Measurements from ENCODE around the gene NR2F2.

The NR2F2 gene

DNA sequence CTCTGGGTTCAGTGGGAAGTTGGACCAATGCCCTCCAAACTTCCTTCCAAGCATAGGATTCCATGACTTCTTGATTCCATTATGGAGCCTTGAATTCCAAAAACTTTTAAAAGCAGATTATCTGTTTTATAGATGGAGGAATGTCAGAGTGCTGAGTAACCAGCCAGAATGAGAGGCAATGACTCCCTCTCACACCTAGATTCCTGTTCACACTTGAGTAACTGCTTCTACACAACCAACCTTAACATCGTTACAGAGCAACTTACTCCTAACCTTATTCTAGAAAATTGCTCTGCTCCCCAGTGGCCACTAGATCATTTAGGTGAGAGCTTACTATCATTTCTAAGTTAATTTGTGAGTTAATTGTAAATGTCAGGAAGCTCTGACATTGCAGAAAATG, 24.2 kb upstream of the NR2F2 start:
- POLR2A ChIA-PET: no interaction called here
- DNase-seq (ENCODE audit: extremely low spot score): no peak
- CTCF ChIA-PET: no interaction called here
- TF ChIP-seq, protein P1, sequence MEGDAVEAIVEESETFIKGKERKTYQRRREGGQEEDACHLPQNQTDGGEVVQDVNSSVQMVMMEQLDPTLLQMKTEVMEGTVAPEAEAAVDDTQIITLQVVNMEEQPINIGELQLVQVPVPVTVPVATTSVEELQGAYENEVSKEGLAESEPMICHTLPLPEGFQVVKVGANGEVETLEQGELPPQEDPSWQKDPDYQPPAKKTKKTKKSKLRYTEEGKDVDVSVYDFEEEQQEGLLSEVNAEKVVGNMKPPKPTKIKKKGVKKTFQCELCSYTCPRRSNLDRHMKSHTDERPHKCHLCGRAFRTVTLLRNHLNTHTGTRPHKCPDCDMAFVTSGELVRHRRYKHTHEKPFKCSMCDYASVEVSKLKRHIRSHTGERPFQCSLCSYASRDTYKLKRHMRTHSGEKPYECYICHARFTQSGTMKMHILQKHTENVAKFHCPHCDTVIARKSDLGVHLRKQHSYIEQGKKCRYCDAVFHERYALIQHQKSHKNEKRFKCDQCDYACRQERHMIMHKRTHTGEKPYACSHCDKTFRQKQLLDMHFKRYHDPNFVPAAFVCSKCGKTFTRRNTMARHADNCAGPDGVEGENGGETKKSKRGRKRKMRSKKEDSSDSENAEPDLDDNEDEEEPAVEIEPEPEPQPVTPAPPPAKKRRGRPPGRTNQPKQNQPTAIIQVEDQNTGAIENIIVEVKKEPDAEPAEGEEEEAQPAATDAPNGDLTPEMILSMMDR (IDR thresholded peaks at IDR 0.05; ENCODE audit: control extremely low read depth, extremely low read depth, low read depth, missing control alignments): no peak

DNA sequence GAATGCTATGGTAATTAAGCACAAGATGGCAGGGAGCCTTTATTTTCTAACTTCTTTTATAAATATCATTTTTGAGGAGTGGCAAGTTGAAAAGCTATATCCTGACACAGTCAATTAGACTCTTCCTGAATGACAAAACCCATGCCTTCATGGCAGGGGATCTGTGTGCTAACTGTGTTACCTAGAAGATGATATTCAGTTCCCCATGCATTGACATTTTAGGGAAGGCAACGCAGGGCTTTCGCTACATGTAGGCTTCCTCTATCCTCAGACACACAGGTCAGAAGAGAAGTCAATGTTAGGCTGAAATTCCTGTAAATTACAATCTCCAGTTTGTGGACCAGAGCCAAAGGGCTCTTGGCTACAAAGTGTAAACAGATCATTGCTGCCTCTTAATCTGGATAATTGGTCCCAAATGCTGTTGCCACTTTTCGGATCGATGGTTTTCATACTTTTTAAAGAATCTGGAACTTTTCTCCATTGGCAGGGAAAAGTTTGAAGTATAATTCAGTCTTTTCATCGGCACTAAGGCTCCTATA, 22.6 kb upstream of the NR2F2 start:
- TF ChIP-seq, protein P1 (IDR thresholded peaks at IDR 0.05; ENCODE audit: control extremely low read depth, extremely low read depth, low read depth, missing control alignments): no peak
- POLR2A ChIA-PET: no interaction called here
- DNase-seq (ENCODE audit: extremely low spot score): no peak
- CTCF ChIA-PET: no interaction called here

DNA sequence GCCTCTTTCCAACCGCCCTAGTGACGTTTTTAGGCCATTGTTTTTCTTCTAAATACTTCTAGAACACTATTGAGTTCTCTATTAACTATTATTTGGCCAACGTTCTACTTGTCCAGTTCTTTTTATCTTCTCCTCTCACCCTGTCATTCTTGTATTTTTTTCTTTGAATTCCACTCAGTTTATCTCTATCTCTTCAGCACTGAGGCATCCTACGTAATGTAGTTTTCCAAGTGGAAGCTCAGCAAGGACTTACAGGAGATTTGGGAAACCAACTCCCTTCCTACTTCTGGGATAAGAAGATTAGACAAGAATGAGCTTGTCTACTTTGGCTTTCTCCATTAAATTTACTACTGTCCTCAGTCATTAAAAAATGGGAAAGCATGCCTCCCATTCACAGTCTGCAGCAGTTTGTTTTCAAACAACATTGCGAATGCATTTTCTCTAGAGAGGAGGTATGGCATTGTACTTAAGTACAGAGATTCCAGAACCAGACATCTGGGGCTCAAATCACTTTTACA, 21.3 kb upstream of the NR2F2 start:
- CTCF ChIA-PET: no interaction called here
- POLR2A ChIA-PET: no interaction called here
- no peak for DNase-seq (ENCODE audit: extremely low spot score)
- TF ChIP-seq, protein P1 (IDR thresholded peaks at IDR 0.05; ENCODE audit: control extremely low read depth, extremely low read depth, low read depth, missing control alignments): no peak

DNA sequence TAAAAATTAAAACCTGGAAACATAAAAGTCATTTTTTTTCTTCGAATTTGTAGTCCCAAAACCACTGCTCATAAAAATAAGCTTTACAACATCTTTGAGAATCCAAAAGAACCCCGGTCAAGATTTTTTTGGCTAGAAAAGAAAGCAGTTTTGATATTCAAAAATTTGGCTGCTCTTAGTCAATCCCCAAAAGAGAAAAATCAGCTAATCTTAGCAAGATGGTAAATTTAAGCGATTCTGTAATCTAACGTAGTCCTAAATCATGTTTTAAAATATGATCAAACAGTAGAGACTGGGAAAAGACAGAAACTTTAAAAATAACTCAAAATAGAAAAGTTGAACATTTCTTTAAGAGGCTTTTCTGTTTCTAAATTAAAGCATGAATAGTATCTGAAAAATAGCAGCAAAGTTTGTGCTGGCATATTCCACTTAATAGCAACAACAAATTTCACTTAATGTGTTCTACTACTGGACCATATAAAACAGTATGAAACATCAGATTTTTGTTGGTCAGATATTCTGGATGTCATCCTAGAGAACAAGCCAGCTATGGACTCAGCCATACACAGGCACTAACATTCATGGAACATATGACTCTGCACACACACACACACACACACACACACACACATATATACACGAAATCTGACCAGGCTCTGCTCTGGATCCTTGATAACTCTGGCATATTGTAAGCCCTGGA, 19.1 kb upstream of the NR2F2 start:
- POLR2A ChIA-PET: no interaction called here
- TF ChIP-seq, protein P1 (IDR thresholded peaks at IDR 0.05; ENCODE audit: control extremely low read depth, extremely low read depth, low read depth, missing control alignments): no peak
- no peak for DNase-seq (ENCODE audit: extremely low spot score)
- CTCF ChIA-PET: no interaction called here

DNA sequence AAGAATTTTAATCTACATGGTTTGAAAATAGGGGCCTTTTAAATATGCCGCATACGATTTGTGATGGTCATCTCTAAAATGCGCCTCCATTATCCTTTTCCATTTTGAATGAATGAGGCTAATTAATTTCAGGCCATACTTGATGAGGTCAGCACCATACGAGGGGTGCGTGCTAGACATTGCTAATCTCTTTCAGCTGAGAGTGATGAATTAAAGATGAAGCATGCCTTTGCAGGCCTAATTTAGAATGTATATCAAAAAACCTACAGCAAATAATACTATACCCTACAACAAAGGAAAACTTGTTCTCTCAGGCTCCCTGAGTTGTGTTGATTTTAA, 18.6 kb upstream of the NR2F2 start:
- CTCF ChIA-PET: no interaction called here
- POLR2A ChIA-PET: no interaction called here
- no peak for DNase-seq (ENCODE audit: extremely low spot score)
- TF ChIP-seq, protein P1 (IDR thresholded peaks at IDR 0.05; ENCODE audit: control extremely low read depth, extremely low read depth, low read depth, missing control alignments): no peak

DNA sequence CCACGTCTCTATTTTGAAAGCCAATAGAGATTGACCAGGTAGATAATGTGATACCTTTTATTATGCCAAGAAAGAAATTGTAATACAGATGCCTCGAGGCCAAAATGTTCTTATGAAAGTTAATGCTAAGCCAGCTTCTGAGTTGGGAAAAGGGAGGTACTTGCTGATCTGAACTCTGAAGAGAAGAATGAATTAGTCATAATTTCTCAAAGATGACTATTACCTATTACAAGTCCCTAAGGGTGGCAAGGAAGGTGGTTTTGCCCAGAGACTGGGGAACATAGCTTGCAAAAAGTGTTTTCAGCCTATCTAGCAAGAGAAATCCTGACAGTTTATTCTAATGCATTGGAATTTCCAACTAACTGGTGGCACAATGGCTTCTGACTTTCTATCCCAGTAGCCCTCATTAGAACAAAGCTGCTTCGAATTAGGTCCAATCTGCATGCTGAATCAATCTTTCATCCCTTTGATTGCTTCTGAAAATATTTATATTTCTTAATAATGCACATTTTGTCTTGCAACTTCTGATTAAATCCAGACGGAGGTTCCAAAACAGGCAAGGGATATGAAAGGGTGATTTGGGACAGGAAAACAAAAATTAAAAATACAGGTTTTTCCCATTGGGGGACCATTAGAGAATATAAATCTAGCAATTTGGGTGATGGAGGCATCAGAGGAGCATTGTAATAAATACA, 17.7 kb upstream of the NR2F2 start:
- CTCF ChIA-PET: no interaction called here

More for the DNA sequence above, 17.7 kb upstream of the NR2F2 start:
- POLR2A ChIA-PET: no interaction called here
- TF ChIP-seq, protein P1 (IDR thresholded peaks at IDR 0.05; ENCODE audit: control extremely low read depth, extremely low read depth, low read depth, missing control alignments): no peak
- DNase-seq (ENCODE audit: extremely low spot score): no peak

Data from GM10248 (cell line).